BJ (cell line): ENCODE measurements around the gene DDC. TPM values are rescaled to one million over a fixed set of nuclear protein-coding genes. Genes with fewer than 3 reads are reported as not detected.

Experiments used
- CTCF ChIA-PET: fragments of 350-600 bp; formaldehyde crosslinking; extraction: SDS; loops from one replicate; lab custom pipeline; 2021; ENCODE audit warnings: antibody characterized with exemption, inconsistent platforms; lab: Yijun Ruan, JAX
- POLR2A ChIA-PET: fragments of 300-600 bp; sonication (Branson Sonifier 250); formaldehyde crosslinking; extraction: SDS; loops from one replicate; lab custom pipeline; 2021; ENCODE audit warnings: antibody characterized with exemption; lab: Charles Lee
- DNase-seq: peaks from one replicate; pipeline ENCODE4 v3.0.0-alpha.2; 2011; ENCODE audit warnings: low read depth
- H3K27me3 ChIP-seq: 2 replicates; pipeline ENCODE4 v1.6.0; 2011; ENCODE audit warnings: low read length; ENCODE audit not compliant: control insufficient read depth, insufficient read depth
- H3K36me3 ChIP-seq: 2 replicates; pipeline ENCODE4 v1.5.1; 2011; ENCODE audit warnings: low read length; ENCODE audit not compliant: control insufficient read depth, insufficient read depth
- H3K4me3 ChIP-seq: 2 replicates; pipeline ENCODE4 v1.5.1; 2011; ENCODE audit warnings: low read depth, mild to moderate bottlenecking, control low read depth, low read length
- polyA plus RNA-seq: library from polyadenylated mRNA; depleted of rRNA; stranded (reverse); fragments of >200 nt; gene quantifications from 2 replicates; pipeline ENCODE4 v1.2.3, GENCODE V29; 2011
- TF ChIP-seq, protein P1 (sequence below): IDR thresholded peaks from 2 replicates; pipeline ENCODE4 v1.5.1; 2011; ENCODE audit warnings: low read depth, mild to moderate bottlenecking, control low read depth, inconsistent platforms, low read length, moderate library complexity; ENCODE audit not compliant: insufficient read depth

DDC gene
- polyA plus RNA-seq, 1 experiment: not detected

- DNase-seq: no peak
- CTCF ChIA-PET: no interaction called here
- H3K36me3 ChIP-seq: no peaks in the 10 kb centered on the region
- 0 out of 2 replicates have a peak, but pooled peaks cover 1% of the 10 kb centered on the region for H3K27me3 ChIP-seq
- POLR2A ChIA-PET: no interaction called here
- TF ChIP-seq, protein P1, sequence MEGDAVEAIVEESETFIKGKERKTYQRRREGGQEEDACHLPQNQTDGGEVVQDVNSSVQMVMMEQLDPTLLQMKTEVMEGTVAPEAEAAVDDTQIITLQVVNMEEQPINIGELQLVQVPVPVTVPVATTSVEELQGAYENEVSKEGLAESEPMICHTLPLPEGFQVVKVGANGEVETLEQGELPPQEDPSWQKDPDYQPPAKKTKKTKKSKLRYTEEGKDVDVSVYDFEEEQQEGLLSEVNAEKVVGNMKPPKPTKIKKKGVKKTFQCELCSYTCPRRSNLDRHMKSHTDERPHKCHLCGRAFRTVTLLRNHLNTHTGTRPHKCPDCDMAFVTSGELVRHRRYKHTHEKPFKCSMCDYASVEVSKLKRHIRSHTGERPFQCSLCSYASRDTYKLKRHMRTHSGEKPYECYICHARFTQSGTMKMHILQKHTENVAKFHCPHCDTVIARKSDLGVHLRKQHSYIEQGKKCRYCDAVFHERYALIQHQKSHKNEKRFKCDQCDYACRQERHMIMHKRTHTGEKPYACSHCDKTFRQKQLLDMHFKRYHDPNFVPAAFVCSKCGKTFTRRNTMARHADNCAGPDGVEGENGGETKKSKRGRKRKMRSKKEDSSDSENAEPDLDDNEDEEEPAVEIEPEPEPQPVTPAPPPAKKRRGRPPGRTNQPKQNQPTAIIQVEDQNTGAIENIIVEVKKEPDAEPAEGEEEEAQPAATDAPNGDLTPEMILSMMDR: no peak
- no peak overlapping the region for H3K4me3 ChIP-seq
Measured at GRCh38 chr7:50488379-50488778, 76.8 kb downstream of the DDC start.

DNA sequence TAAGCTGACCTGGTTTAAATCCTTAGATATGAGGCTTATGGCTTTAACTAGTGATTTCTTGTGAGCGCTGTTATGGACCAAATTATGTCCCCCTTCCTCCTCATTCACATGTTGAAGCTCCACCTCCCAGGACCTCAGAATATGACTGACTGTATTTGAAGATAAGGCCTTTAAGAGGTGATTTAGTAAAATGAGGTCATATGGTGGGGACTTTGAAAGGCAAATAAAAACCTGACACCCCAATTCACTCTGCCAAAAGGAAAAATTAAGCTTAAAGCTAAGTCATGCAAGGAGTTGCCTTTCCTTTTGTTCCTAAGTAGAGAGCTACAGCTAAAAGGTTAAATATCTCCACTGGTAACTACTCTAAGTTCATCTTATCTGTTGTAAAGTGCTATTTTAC is 78.7 kb downstream of the DDC start:
- 0 out of 2 replicates have a peak, but pooled peaks cover 1% of the 10 kb centered on the region for H3K27me3 ChIP-seq
- no peak overlapping the region for H3K4me3 ChIP-seq
- TF ChIP-seq, protein P1: no peak
- ChIA-PET CTCF (interaction anchor here (1.0 to 1.5 kb wide), 4 partner anchors 9 to 675 kb away, joined by 5 to 6 read pairs (median 6); no protein-coding TSS in a partner anchor), POLR2A (no interaction called here)
- no peaks in the 10 kb centered on the region for H3K36me3 ChIP-seq
- no peak for DNase-seq

DNA sequence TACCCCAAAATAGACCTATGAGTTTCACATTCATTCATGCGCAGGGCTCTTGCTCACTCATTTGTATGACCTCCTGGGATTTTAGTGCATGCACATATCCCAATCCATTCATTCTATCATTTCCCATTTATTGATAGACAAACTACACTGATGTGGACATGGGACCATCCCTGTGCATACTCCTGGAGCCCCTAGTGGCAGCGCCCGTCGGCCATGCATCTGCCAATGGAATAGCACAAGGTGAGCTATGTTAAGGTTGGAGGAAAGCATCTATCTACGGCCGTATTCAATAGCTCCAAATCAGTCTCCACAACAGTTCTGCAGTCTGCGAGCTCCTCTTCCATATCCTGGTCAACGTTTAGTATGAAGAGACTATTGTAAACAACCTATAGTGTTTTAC is 83.3 kb downstream of the DDC start:
- CTCF ChIA-PET: interaction anchor here (0.6 to 3.0 kb wide), 2 partner anchors 14 to 290 kb away, joined by 3 to 16 read pairs; no protein-coding TSS in a partner anchor
- TF ChIP-seq, protein P1: no peak
- no peak overlapping the region for H3K4me3 ChIP-seq
- POLR2A ChIA-PET: no interaction called here
- no peaks in the 10 kb centered on the region for H3K36me3 ChIP-seq
- no peak for DNase-seq
- H3K27me3 ChIP-seq: 0 out of 2 replicates have a peak, but pooled peaks cover 1% of the 10 kb centered on the region

- CTCF ChIA-PET: interaction anchor here (3.0 kb wide), 1 partner anchor 13 kb away, joined by 16 read pairs; no protein-coding TSS in a partner anchor
- Histone ChIP-seq H3K4me3 (no peak overlapping the region), H3K27me3 (no peaks in the 10 kb centered on the region), H3K36me3 (no peaks in the 10 kb centered on the region)
- TF ChIP-seq, protein P1: no peak
- POLR2A ChIA-PET: no interaction called here
- no peak for DNase-seq
Measured at GRCh38 chr7:50480797-50481196, 84.4 kb downstream of the DDC start.

DNA sequence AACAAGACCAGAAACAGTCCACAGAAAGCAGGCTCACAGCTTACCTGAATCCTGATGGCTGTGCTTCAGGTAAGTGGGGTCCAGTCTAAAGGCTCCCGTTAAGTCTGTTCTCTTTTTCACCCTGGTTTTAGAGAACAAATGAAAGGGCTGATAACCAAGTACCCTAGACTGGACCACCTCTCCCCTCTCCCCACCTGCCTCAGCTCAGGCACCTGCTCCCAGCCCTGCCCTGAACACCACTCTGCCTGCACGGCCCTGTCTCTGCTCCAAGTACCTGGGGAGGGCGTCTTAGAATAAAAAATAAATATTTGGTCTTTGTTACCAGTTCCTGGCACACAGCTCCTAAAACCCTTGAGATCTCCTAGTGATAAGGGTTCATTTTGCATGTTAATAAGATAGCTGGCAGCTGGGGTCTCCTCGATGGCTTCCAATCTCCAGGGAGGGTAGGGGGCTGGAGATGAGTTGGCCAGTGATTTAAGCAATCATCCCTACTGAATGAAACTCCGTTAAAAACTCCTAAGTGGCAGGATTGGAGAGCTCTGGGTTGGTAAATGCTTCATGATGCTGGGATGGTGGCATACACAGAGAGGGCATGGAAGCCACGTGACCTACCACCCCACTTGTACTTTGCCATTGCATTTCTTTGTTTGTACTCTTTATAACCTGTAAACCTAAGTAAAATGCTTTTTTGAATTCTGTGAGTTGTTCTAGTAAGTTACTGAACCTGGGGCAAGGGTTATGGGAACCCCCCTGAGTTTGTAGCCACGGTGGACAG is 85.3 kb downstream of the DDC start:
- no peak for DNase-seq
- TF ChIP-seq, protein P1: no peak
- Histone ChIP-seq H3K4me3 (no peak overlapping the region), H3K36me3 (no peaks in the 10 kb centered on the region), H3K27me3 (no peaks in the 10 kb centered on the region)
- POLR2A ChIA-PET: no interaction called here
- CTCF ChIA-PET: interaction anchor here (1.5 to 3.0 kb wide), 2 partner anchors 12 to 661 kb away, joined by 5 to 16 read pairs; no protein-coding TSS in a partner anchor
